ENCODE results near the gene DAPK2.

GRCh38 chr15:63944681-63944955 lies 101.7 kb downstream of the DAPK2 start:
- TF ChIP-seq, protein P1, sequence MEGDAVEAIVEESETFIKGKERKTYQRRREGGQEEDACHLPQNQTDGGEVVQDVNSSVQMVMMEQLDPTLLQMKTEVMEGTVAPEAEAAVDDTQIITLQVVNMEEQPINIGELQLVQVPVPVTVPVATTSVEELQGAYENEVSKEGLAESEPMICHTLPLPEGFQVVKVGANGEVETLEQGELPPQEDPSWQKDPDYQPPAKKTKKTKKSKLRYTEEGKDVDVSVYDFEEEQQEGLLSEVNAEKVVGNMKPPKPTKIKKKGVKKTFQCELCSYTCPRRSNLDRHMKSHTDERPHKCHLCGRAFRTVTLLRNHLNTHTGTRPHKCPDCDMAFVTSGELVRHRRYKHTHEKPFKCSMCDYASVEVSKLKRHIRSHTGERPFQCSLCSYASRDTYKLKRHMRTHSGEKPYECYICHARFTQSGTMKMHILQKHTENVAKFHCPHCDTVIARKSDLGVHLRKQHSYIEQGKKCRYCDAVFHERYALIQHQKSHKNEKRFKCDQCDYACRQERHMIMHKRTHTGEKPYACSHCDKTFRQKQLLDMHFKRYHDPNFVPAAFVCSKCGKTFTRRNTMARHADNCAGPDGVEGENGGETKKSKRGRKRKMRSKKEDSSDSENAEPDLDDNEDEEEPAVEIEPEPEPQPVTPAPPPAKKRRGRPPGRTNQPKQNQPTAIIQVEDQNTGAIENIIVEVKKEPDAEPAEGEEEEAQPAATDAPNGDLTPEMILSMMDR (IDR thresholded peaks at IDR 0.05): no peak
- TF ChIP-seq EZH2 (IDR thresholded peaks at IDR 0.05; ENCODE audit: borderline replicate concordance, insufficient read depth, low read depth, low read length, poor library complexity, severe bottlenecking): no peak

Measured in B cell (primary cell).